GM19438 (cell line): ENCODE data around the gene STAG2.
"Not testable (repeated sequence)": the region's sequence is repeated elsewhere in the genome, so short reads cannot be mapped to it uniquely, and the experiment has no call there.

Experiments
- ATAC-seq: cut with Tn5 transposase; IDR thresholded peaks from one replicate; pipeline ENCODE4 v1.9.1; 2021; ENCODE audit warnings: low read depth; ENCODE audit not compliant: unreplicated experiment

Gene STAG2

GRCh38 chrX:124030520-124030919 is 69.0 kb downstream of the STAG2 start:
- ATAC-seq: no peak

- no peak for ATAC-seq
These were observed 72.3 kb downstream of the STAG2 start for GRCh38 chrX:124033821-124034220.

- no peak for ATAC-seq
These were observed 74.2 kb downstream of the STAG2 start for GRCh38 chrX:124035657-124036056.

GRCh38 chrX:124042042-124042441 is 80.5 kb downstream of the STAG2 start:
- ATAC-seq: no peak

GRCh38 chrX:124045109-124045508 is 83.6 kb downstream of the STAG2 start:
- no peak for ATAC-seq

- not testable (repeated sequence) for ATAC-seq
These were observed 122.9 kb downstream of the STAG2 start for GRCh38 chrX:124084417-124084816.

- no peak for ATAC-seq
These were observed 123.6 kb downstream of the STAG2 start for GRCh38 chrX:124085063-124085462.

- no peak for ATAC-seq
These were observed 124.9 kb downstream of the STAG2 start for GRCh38 chrX:124086411-124086810.

GRCh38 chrX:124087000-124087746 is 125.7 kb downstream of the STAG2 start:
- ATAC-seq: no peak

- ATAC-seq: no peak
These were observed 131.7 kb downstream of the STAG2 start for GRCh38 chrX:124093222-124093621.

GRCh38 chrX:124097116-124097515 is 135.6 kb downstream of the STAG2 start:
- ATAC-seq: no peak

GRCh38 chrX:124098089-124098488 is 136.6 kb downstream of the STAG2 start:
- no peak for ATAC-seq

- no peak for ATAC-seq
These were observed 142.5 kb downstream of the STAG2 start for GRCh38 chrX:124103966-124104365.

- ATAC-seq: not testable (repeated sequence)
These were observed 143.0 kb downstream of the STAG2 start for GRCh38 chrX:124104512-124104911.

- ATAC-seq: no peak
These were observed 152.4 kb downstream of the STAG2 start for GRCh38 chrX:124113621-124114600.

- ATAC-seq: no peak
These were observed 155.8 kb downstream of the STAG2 start for GRCh38 chrX:124117325-124117724.

- ATAC-seq: no peak
These were observed 164.0 kb downstream of the STAG2 start for GRCh38 chrX:124125471-124125870.

- ATAC-seq: no peak
These were observed 166.0 kb downstream of the STAG2 start for GRCh38 chrX:124127496-124127895.

GRCh38 chrX:124132437-124132836 is 170.9 kb downstream of the STAG2 start:
- ATAC-seq: not testable (repeated sequence)

- no peak for ATAC-seq
These were observed 184.2 kb downstream of the STAG2 start for GRCh38 chrX:124145749-124146148.

GRCh38 chrX:124151195-124151594 is 189.7 kb downstream of the STAG2 start:
- no peak for ATAC-seq
